GM20000 (cell line): ENCODE data around the gene CCNY.
A peak's percentile ranks its signal among the peaks of the same experiment; 100 is the strongest.

ENCODE experiments used
- DNase-seq: peaks from one replicate; pipeline ENCODE4 v3.0.0; 2012; ENCODE audit warnings: low spot score
- TF ChIP-seq, protein P1 (sequence below): IDR thresholded peaks from 2 replicates; pipeline ENCODE4 v1.5.1; 2012; ENCODE audit warnings: mild to moderate bottlenecking, control low read depth; ENCODE audit errors: extremely low read depth, missing control alignments

The CCNY gene

DNA sequence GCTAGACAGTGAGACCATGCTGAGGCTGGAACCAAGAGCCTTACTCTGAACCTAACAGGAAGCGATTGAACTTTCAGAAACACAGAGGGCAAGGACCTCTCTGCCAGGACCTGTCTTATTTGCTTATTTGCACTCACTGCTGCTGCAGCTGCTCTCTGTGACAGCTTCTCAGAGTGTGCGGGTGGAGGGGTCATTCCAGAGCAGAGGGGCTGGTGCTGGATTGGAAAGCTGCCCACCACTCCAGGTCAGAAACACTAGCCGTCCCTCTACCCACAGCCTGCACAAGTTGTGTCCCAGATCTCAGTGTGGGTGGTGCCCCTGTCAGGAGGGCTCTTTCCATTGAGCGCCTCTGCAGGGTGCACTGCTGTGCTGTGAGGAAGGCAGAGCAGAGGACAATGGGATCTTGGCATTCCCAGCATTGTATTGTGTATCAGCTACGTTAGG, 126.2 kb downstream of the CCNY start:
- TF ChIP-seq, protein P1, sequence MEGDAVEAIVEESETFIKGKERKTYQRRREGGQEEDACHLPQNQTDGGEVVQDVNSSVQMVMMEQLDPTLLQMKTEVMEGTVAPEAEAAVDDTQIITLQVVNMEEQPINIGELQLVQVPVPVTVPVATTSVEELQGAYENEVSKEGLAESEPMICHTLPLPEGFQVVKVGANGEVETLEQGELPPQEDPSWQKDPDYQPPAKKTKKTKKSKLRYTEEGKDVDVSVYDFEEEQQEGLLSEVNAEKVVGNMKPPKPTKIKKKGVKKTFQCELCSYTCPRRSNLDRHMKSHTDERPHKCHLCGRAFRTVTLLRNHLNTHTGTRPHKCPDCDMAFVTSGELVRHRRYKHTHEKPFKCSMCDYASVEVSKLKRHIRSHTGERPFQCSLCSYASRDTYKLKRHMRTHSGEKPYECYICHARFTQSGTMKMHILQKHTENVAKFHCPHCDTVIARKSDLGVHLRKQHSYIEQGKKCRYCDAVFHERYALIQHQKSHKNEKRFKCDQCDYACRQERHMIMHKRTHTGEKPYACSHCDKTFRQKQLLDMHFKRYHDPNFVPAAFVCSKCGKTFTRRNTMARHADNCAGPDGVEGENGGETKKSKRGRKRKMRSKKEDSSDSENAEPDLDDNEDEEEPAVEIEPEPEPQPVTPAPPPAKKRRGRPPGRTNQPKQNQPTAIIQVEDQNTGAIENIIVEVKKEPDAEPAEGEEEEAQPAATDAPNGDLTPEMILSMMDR: no peak

DNA sequence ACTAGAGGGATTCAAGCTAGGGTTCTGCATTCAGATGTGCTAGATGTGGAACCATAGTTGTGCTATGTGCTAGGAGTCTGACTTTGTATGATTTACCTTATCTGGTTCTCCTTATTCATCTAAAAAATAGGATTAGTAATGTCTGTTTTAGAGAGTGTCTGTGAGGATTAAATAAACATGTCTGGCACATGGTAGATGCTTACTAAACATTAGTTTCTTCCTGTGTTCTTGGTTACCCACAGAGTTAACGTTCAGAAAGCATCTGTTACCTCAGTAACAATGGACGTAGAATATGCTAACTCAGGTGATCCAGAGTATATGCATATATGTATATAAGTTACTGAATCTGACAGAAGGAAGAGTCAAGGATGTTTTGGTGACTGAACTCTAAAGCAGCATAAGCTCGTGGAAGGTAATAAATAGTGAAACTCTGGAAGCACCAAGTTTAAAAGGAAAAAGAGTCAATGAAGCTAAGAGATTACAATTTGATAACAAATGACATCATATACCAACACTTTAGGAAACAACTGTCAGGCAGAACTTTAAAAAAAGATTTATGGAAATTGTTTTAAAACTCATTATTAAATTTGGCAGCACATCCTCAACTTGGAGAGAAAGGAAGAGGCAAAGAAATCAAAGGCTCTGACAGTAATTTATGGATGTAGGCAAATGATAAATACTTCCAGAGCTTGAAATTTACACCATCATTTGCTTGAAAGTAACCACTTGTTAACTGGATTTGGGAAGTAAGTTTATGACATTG, 127.0 kb downstream of the CCNY start:
- TF ChIP-seq, protein P1: no peak
- DNase-seq: no peak

More for the DNA sequence above, 126.2 kb downstream of the CCNY start:
- DNase-seq: peak; percentile 37

DNA sequence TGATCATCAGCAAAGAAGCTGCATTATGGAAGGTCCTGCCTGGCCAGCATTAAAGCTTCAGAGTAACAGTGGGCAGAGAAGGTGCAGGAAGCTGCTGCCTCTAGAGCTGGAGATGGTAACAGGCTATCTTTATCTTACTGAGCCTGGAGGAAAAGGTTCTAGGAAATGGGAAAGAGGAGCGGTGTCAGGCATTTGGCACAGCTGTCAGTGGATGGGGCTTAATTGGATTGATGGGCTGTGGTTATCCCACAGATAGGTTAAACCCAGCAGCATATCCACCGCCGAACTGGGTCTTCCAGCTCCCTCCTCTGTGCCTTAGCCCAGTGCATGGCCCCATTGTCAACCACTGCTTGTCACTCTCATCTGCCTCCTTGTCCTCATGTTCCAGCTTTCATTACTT, 127.6 kb downstream of the CCNY start:
- no peak for DNase-seq

DNA sequence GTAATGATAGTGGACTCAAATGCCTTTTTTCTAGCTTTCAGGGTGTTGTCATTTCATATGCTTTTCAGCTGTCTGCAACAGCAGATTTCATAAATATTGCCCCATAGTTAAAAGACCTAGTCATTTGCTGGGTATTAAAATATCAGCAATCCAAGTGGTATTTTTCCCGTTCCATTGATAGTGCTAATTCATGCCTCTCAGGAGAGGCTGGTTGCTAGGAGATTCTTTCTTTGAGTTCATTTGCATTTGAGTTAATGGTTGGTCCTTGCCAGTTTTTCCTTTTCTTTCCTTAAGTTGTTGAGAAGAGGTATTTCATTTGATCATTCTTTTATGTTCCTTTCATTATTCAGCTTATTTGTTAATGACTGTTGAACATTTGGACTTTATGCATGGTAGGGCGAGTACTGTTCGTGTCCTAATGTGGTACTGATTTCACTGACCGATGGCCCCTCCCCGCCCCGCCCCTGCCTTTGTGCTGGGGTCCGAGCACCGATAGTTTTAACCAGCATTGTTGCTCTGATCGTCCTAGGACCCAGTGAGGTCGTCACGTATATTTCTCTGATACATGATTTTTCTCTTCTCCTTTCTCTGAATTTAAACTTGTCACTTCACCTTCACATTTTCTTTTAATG, 128.6 kb downstream of the CCNY start:
- TF ChIP-seq, protein P1: no peak
- DNase-seq: no peak

More for the DNA sequence above, 127.6 kb downstream of the CCNY start:
- TF ChIP-seq, protein P1: no peak

DNA sequence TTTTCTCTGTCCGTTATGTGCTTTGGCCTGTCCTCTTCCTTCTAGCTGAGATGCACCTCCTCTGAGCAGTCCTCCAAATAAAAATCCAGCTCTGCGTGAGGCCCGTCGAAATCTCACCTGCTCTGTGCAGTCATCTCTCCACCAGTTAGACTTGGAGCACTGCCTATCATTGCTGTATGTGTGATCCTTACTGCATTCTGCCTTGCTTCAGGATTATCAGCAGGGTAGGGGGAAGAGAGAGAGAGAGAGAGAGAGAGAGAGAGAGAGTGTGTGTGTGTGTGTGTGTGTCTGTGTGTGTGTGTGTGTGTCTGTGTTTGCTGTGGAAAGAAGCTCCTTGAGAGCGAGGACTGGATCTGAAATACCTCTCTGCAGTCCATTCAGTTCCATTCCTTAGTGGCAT, 129.4 kb downstream of the CCNY start:
- no peak for DNase-seq
- TF ChIP-seq, protein P1: no peak

DNA sequence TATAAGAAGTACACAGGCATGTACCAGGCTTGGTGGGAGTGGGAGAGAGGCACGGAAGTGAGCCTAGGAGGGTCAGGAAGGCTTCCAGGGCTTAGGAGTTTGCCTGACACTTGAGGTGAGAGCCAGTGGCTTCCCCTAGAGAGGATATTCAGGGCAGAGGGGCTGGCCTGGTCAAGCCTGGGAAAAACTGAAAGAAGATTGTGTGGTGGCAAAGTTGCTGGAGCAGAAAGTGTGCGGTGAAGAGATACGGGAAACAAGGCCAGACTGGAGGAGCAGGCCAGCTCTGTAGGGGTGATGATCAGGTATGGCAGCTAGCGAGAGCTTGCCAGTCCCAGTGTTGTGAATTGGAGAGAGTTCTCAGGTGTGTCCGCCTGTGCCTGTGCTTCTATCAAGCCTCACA, 129.9 kb downstream of the CCNY start:
- no peak for DNase-seq
- TF ChIP-seq, protein P1: no peak

DNA sequence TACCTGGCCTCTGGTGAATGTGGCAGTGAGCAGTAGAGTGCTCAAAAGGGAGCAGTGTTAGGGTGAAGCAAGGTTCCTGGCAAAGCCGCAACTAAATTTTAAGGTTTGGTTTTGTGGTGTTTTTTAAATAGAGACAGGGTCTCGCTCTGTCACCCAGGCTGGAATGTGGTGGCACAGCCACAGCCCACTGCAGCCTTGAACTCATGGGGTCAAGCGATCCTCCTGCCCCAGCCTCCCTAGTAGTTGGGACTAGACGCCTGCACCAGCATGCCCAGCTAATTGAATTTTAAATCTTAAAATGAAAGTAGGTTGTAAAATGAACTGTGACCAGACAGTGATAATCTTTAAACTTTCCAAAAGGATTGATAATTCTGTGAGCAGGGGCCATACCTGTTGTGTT, 130.4 kb downstream of the CCNY start:
- TF ChIP-seq, protein P1: no peak
- no peak for DNase-seq
